H1 (cell line): ENCODE data around the gene RASA1. TPM values are rescaled to one million over a fixed set of nuclear protein-coding genes. Genes with fewer than 3 reads are reported as not detected.

Experiments
- CTCF ChIA-PET: fragments of 300-600 bp; sonication (Branson Sonifier 250); formaldehyde crosslinking; loops from one replicate; lab custom pipeline; 2021; ENCODE audit not compliant: partially characterized antibody; lab: Charles Lee
- POLR2A ChIA-PET: fragments of 300-600 bp; sonication (Branson Sonifier 250); formaldehyde crosslinking; loops from one replicate; lab custom pipeline; 2021; ENCODE audit warnings: inconsistent platforms; ENCODE audit not compliant: partially characterized antibody; lab: Charles Lee
- DNase-seq, 2 experiments: peaks; one replicate each; pipeline versions ENCODE4 v3.0.0 to v3.0.0-alpha.2; 2010 to 2022; ENCODE audit warnings: low spot score in 2 of 2, low read depth in 1 of 2, mixed read lengths in 1 of 2
- FAIRE-seq: peaks from 2 replicates; lab custom pipeline; 2011; peaks lifted over from hg19 to GRCh38; lab: Jason Lieb, UNC
- H2AFZ ChIP-seq: 2 replicates; pipeline ENCODE4 v1.8.1; 2012; ENCODE audit warnings: low read length, inconsistent platforms
- H2AK5ac ChIP-seq: 2 replicates; pipeline ENCODE4 v1.6.1; 2013; ENCODE audit warnings: low read depth, low read length
- H2BK120ac ChIP-seq: replicated peaks from 2 replicates; pipeline ENCODE3; 2013; ENCODE audit warnings: low read depth, low read length, inconsistent platforms
- H2BK12ac ChIP-seq: 2 replicates; pipeline ENCODE4 v1.6.1; 2013; ENCODE audit warnings: low read depth, low read length
- H2BK15ac ChIP-seq: 2 replicates; pipeline ENCODE4 v1.6.1; 2013; ENCODE audit warnings: low read length
- H2BK20ac ChIP-seq: 2 replicates; pipeline ENCODE4 v1.6.1; 2013; ENCODE audit warnings: low read length
- H2BK5ac ChIP-seq: 2 replicates; pipeline ENCODE4 v1.6.1; 2013; ENCODE audit warnings: low read depth, low read length
- H3K14ac ChIP-seq: 2 replicates; pipeline ENCODE4 v1.6.1; 2013; ENCODE audit warnings: inconsistent platforms; ENCODE audit not compliant: insufficient read length
- H3K18ac ChIP-seq: 2 replicates; pipeline ENCODE4 v1.6.1; 2013; ENCODE audit warnings: low read length; ENCODE audit errors: extremely low read depth
- H3K23ac ChIP-seq: 2 replicates; pipeline ENCODE4 v1.6.1; 2013; ENCODE audit warnings: inconsistent platforms; ENCODE audit not compliant: insufficient read length
- H3K23me2 ChIP-seq: 2 replicates; pipeline ENCODE4 v1.6.1; 2013; ENCODE audit warnings: low read depth, low read length
- H3K27ac ChIP-seq: 2 replicates; pipeline ENCODE4 v1.6.1; 2011; ENCODE audit warnings: low read depth, low read length, inconsistent platforms
- H3K27me3 ChIP-seq, 4 experiments: replicated peaks in 1 of 4; 1 replicate in 1 of 4; 2 replicates in 3 of 4; pipeline versions ENCODE4 v1.6.1 to v1.8.1; 2011 to 2013; ENCODE audit warnings: low read length in 3 of 4, mild to moderate bottlenecking in 3 of 4, inconsistent platforms in 2 of 4, mixed read lengths in 2 of 4, moderate library complexity in 1 of 4; ENCODE audit not compliant: control insufficient read depth in 3 of 4, insufficient read depth in 3 of 4; ENCODE audit errors: extremely low read depth in 1 of 4
- H3K36me3 ChIP-seq, 4 experiments: 2 replicates each; pipeline versions ENCODE4 v1.6.1 to v1.8.1; 2011 to 2013; ENCODE audit warnings: mild to moderate bottlenecking in 4 of 4, low read length in 3 of 4, moderate library complexity in 2 of 4, control low read depth in 1 of 4, inconsistent platforms in 1 of 4; ENCODE audit not compliant: insufficient read depth in 4 of 4, control insufficient read depth in 2 of 4
- H3K4ac ChIP-seq: replicated peaks from 2 replicates; pipeline ENCODE3; 2013; ENCODE audit warnings: low read length, low read depth, mixed read lengths, inconsistent platforms; ENCODE audit not compliant: insufficient read length
- H3K4me1 ChIP-seq, 4 experiments: replicated peaks in 1 of 4; 1 replicate in 1 of 4; 2 replicates in 3 of 4; pipeline versions ENCODE4 v1.6.1 to v1.8.1; 2011 to 2013; ENCODE audit warnings: low read length in 3 of 4, inconsistent platforms in 2 of 4, mixed read lengths in 1 of 4; ENCODE audit not compliant: insufficient read depth in 4 of 4, control insufficient read depth in 3 of 4
- H3K4me2 ChIP-seq, 2 experiments: 2 replicates each; pipeline versions ENCODE4 v1.6.1 to v1.8.1; 2011 to 2013; ENCODE audit warnings: low read depth in 2 of 2, low read length in 2 of 2, control low read depth in 1 of 2, inconsistent platforms in 1 of 2, mild to moderate bottlenecking in 1 of 2; ENCODE audit not compliant: insufficient read depth in 1 of 2
- H3K4me3 ChIP-seq, 4 experiments: fragments of 200-600, 300-600 bp in 1 of 4; sonication (generic), shearing (Covaris generic), sonication (Bioruptor Twin) in 1 of 4; 2 replicates each; pipeline versions ENCODE4 v1.5.1 to v1.8.1; 2011 to 2016; ENCODE audit warnings: low read length in 4 of 4, low read depth in 3 of 4, control low read depth in 2 of 4, inconsistent platforms in 2 of 4, mild to moderate bottlenecking in 2 of 4, mixed read lengths in 1 of 4, moderate library complexity in 1 of 4; ENCODE audit not compliant: insufficient read depth in 2 of 4; ENCODE audit errors: extremely low read depth in 1 of 4
- H3K56ac ChIP-seq: replicated peaks from 2 replicates; pipeline ENCODE3; 2013; ENCODE audit warnings: low read depth, mild to moderate bottlenecking, mixed read lengths, low read length, inconsistent platforms; ENCODE audit not compliant: insufficient read length
- H3K79me1 ChIP-seq: 2 replicates; pipeline ENCODE4 v1.6.1; 2013; ENCODE audit warnings: low read depth, low read length, control low read depth
- H3K79me2 ChIP-seq, 2 experiments: 2 replicates each; pipeline versions ENCODE4 v1.6.1 to v1.8.1; 2012 to 2013; ENCODE audit warnings: low read length in 2 of 2, mild to moderate bottlenecking in 2 of 2, inconsistent platforms in 1 of 2; ENCODE audit not compliant: insufficient read depth in 2 of 2, control insufficient read depth in 1 of 2
- H3K9ac ChIP-seq, 4 experiments: replicated peaks in 1 of 4; 1 replicate in 1 of 4; 2 replicates in 3 of 4; pipeline versions ENCODE4 v1.6.1 to v1.8.1; 2011 to 2013; ENCODE audit warnings: low read depth in 3 of 4, low read length in 3 of 4, control low read depth in 2 of 4, mild to moderate bottlenecking in 2 of 4, moderate library complexity in 2 of 4, inconsistent platforms in 1 of 4; ENCODE audit errors: extremely low read depth in 1 of 4
- H3K9me3 ChIP-seq, 2 experiments: 2 replicates each; pipeline versions ENCODE4 v1.6.1 to v1.8.1; 2012 to 2013; ENCODE audit warnings: mild to moderate bottlenecking in 2 of 2, moderate library complexity in 2 of 2, control low read depth in 1 of 2, inconsistent platforms in 1 of 2, low read depth in 1 of 2, low read length in 1 of 2, mixed read lengths in 1 of 2; ENCODE audit not compliant: insufficient read depth in 2 of 2
- H4K20me1 ChIP-seq, 2 experiments: replicated peaks in 1 of 2; 2 replicates each; pipeline versions ENCODE3 to v1.8.1; 2011 to 2013; ENCODE audit warnings: inconsistent platforms in 2 of 2, low read length in 2 of 2, mild to moderate bottlenecking in 1 of 2; ENCODE audit not compliant: insufficient read depth in 2 of 2, control insufficient read depth in 1 of 2
- H4K5ac ChIP-seq: 2 replicates; pipeline ENCODE4 v1.6.1; 2013; ENCODE audit warnings: low read length, low read depth, mixed read lengths, inconsistent platforms; ENCODE audit not compliant: insufficient read length
- H4K8ac ChIP-seq: 2 replicates; pipeline ENCODE4 v1.8.0; 2013; ENCODE audit warnings: mild to moderate bottlenecking, moderate library complexity, low read length, inconsistent platforms; ENCODE audit not compliant: insufficient read depth; ENCODE audit errors: extremely low read depth
- H4K91ac ChIP-seq: replicated peaks from 2 replicates; pipeline ENCODE3; 2013; ENCODE audit warnings: low read length, mixed read lengths, inconsistent platforms; ENCODE audit not compliant: insufficient read length
- BRCA1 ChIP-seq: IDR thresholded peaks from 2 replicates; pipeline ENCODE4 v1.6.1; 2012; ENCODE audit warnings: low read depth, low read length, improper control_type of control experiment
- CEBPB ChIP-seq: IDR thresholded peaks from 2 replicates; pipeline ENCODE4 v1.6.1; 2012; ENCODE audit warnings: low read depth, low read length
- EP300 ChIP-seq, 2 experiments: IDR thresholded peaks; 1 replicate in 1 of 2; 2 replicates in 1 of 2; pipeline ENCODE4 v1.6.1; 2011 to 2012; ENCODE audit warnings: low read depth in 2 of 2, low read length in 2 of 2, mild to moderate bottlenecking in 2 of 2, borderline replicate concordance in 1 of 2, inconsistent platforms in 1 of 2, moderate library complexity in 1 of 2
- GABPA ChIP-seq: IDR thresholded peaks from 2 replicates; pipeline ENCODE4 v1.6.1; 2011; ENCODE audit warnings: mild to moderate bottlenecking, low read length, moderate library complexity, borderline replicate concordance; ENCODE audit not compliant: insufficient read depth
- KDM1A ChIP-seq: fragments of 200-600, 300-600 bp; sonication (generic); IDR thresholded peaks from 2 replicates; pipeline ENCODE4 v1.7.1; 2016; ENCODE audit warnings: mild to moderate bottlenecking, low read length, borderline replicate concordance
- RAD21 ChIP-seq, 2 experiments: IDR thresholded peaks in 1 of 2; conservative IDR thresholded peaks in 1 of 2; 2 replicates each; pipeline ENCODE4 v1.6.1; 2011; ENCODE audit warnings: low read depth in 2 of 2, low read length in 2 of 2, improper control_type of control experiment in 1 of 2, inconsistent platforms in 1 of 2, mild to moderate bottlenecking in 1 of 2, moderate library complexity in 1 of 2
- SP2 ChIP-seq: IDR thresholded peaks from 2 replicates; pipeline ENCODE4 v1.6.1; 2012; ENCODE audit warnings: mild to moderate bottlenecking, low read length, inconsistent platforms
- SP4 ChIP-seq: IDR thresholded peaks from 2 replicates; pipeline ENCODE4 v1.6.1; 2012; ENCODE audit warnings: low read length, inconsistent platforms
- WGBS, 2 experiments: shearing (Covaris generic) in 1 of 2; methylation state at CpG; one replicate each; pipeline versions ENCODE4 v1.1.6 to v1.1.7; 2013 to 2015; ENCODE audit warnings: low lambda C conversion rate in 2 of 2, mixed read lengths in 2 of 2, inconsistent platforms in 1 of 2, low coverage in 1 of 2, missing lambda C conversion rate in 1 of 2; ENCODE audit not compliant: insufficient replicate concordance in 2 of 2, insufficient coverage in 1 of 2, insufficient read length in 1 of 2; ENCODE audit errors: extremely low coverage in 1 of 2, missing lambda C conversion rate in 1 of 2; 5-methylcytosine and 5-hydroxymethylcytosine counted together
- polyA plus RNA-seq, 7 experiments: library from polyadenylated mRNA; depleted of rRNA in 3 of 7; stranded (reverse) in 5 of 7; unstranded in 2 of 7; fragments of >200 nt in 5 of 7; fragments of 200-250 nt in 2 of 7; gene quantifications; 1 replicate in 5 of 7; 2 replicates in 1 of 7; 4 replicates in 1 of 7; pipeline versions ENCODE4 v1.2.1 to v1.2.3, GENCODE V29; 2011 to 2013; ENCODE audit warnings: missing spikeins in 2 of 7, mixed read lengths in 2 of 7
- total RNA-seq: library from RNA; stranded (reverse); fragmentation: NEBNext Ultra II Directional; extraction: Animal tissue kit (Norgen Biotek cat#: 25700); gene quantifications from 2 replicates; pipeline ENCODE4 v1.2.1, GENCODE V29; 2021

RASA1 gene
- total and polyA plus RNA-seq, 2 of the 8 experiments (the other 6 are each of a cell fraction or from before 2014, with no cell fraction given) = 15.9 to 33.8 TPM

- Histone ChIP-seq H2BK5ac (no peak overlapping the region), H3K27ac (no peak overlapping the region), H2BK120ac (no peak overlapping the region), H3K56ac (no peak overlapping the region), H3K79me2 (no peaks in the 10 kb centered on the region), H3K4me2 (no peak overlapping the region), H3K4ac (no peak overlapping the region), H2AK5ac (no peak overlapping the region), H3K9me3 (no peaks in the 10 kb centered on the region), H3K79me1 (no peaks in the 10 kb centered on the region), H3K23me2 (no peaks in the 10 kb centered on the region), H3K36me3 (peaks cover 18 to 88% (median 51%) of the 10 kb centered on the region in 4 experiments), H2BK12ac (no peak overlapping the region), H2BK15ac (no peak overlapping the region), H4K8ac (no peak overlapping the region), H3K18ac (no peak overlapping the region), H3K27me3 (no peaks in the 10 kb centered on the region), H2BK20ac (no peak overlapping the region), H3K4me3 (no peak overlapping the region), H4K91ac (no peak overlapping the region), H4K20me1 (peaks cover 0 to 2% of the 10 kb centered on the region in 2 experiments), H3K23ac (no peak overlapping the region), H3K9ac (no peak overlapping the region), H3K14ac (no peak overlapping the region), H2AFZ (no peak overlapping the region), H3K4me1 (no peaks in the 10 kb centered on the region), H4K5ac (no peak overlapping the region)
- ChIA-PET POLR2A (interaction anchor here (0.9 to 1.3 kb wide), 2 partner anchors 8 to 9 kb away, joined by 3 read pairs; no protein-coding TSS in a partner anchor), CTCF (interaction anchor here (0.7 kb wide), 1 partner anchor 304 kb away, joined by 3 read pairs; no protein-coding TSS in a partner anchor)
- TF ChIP-seq SP2 (no peak), KDM1A (no peak), CEBPB (no peak), SP4 (no peak), GABPA (no peak), BRCA1 (no peak), RAD21 (IDR thresholded peaks at IDR 0.05 in 1 of 2, conservative IDR thresholded peaks at IDR 0.05 in 1 of 2; ENCODE audit: low read depth in 2 of 2, low read length in 2 of 2) (no peak), EP300 (IDR thresholded peaks at IDR 0.05; ENCODE audit: borderline replicate concordance in 1 of 2, low read depth in 2 of 2, low read length in 2 of 2) (no peak)
- 93% methylated on average over 3 of the region's 3 CpGs; no CpG with 5 or more reads in 1 of the 2 experiments for WGBS, 2 experiments
- DNase-seq (no peak), FAIRE-seq (no peak)
Observed at GRCh38 chr5:87403899-87404298, 136.2 kb downstream of the RASA1 start.
